Loucy (cell line): ENCODE data around the gene RAPGEF1.

Experiments
- EZH2phosphoT487 ChIP-seq: fragments of 200-600 bp; IDR thresholded peaks from 2 replicates; pipeline ENCODE4 v1.6.1; 2018; ENCODE audit warnings: antibody characterized with exemption, mild to moderate bottlenecking, moderate library complexity, borderline replicate concordance
- TF ChIP-seq, protein P1 (sequence below): fragments of 200-600 bp; sonication (generic); conservative IDR thresholded peaks from 2 replicates; pipeline ENCODE4 v1.5.1; 2014; ENCODE audit warnings: mild to moderate bottlenecking, antibody characterized with exemption, low read length

- TF ChIP-seq, protein P1, sequence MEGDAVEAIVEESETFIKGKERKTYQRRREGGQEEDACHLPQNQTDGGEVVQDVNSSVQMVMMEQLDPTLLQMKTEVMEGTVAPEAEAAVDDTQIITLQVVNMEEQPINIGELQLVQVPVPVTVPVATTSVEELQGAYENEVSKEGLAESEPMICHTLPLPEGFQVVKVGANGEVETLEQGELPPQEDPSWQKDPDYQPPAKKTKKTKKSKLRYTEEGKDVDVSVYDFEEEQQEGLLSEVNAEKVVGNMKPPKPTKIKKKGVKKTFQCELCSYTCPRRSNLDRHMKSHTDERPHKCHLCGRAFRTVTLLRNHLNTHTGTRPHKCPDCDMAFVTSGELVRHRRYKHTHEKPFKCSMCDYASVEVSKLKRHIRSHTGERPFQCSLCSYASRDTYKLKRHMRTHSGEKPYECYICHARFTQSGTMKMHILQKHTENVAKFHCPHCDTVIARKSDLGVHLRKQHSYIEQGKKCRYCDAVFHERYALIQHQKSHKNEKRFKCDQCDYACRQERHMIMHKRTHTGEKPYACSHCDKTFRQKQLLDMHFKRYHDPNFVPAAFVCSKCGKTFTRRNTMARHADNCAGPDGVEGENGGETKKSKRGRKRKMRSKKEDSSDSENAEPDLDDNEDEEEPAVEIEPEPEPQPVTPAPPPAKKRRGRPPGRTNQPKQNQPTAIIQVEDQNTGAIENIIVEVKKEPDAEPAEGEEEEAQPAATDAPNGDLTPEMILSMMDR, result no peak
- no peak for TF ChIP-seq EZH2phosphoT487
These were observed 33.1 kb upstream of the RAPGEF1 start for GRCh38 chr9:131772940-131773339.
